HepG2 (cell line): Measurements from ENCODE around the gene ERMP1.

ENCODE experiments used
- ATF1 ChIP-seq: IDR thresholded peaks from 2 replicates; pipeline ENCODE4 v1.6.1; 2016; ENCODE audit warnings: mild to moderate bottlenecking, control low read depth
- CBFB ChIP-seq: sonication (generic); formaldehyde crosslinking; IDR thresholded peaks from 2 replicates; pipeline ENCODE4 v1.4.0; 2020; ENCODE audit warnings: missing genetic modification reagents
- FLYWCH1 ChIP-seq: sonication (generic); formaldehyde crosslinking; IDR thresholded peaks from 2 replicates; pipeline ENCODE4 v1.8.1; 2023; ENCODE audit warnings: mild to moderate bottlenecking, missing genetic modification reagents
- PATZ1 ChIP-seq: sonication (generic); formaldehyde crosslinking; IDR thresholded peaks from 2 replicates; pipeline ENCODE4 v1.4.0; 2020; ENCODE audit warnings: missing genetic modification reagents
- SRF ChIP-seq: IDR thresholded peaks from 2 replicates; pipeline ENCODE4 v1.6.1; 2011; ENCODE audit warnings: mild to moderate bottlenecking, low read depth, low read length, moderate library complexity
- ZNF232 ChIP-seq: sonication (generic); formaldehyde crosslinking; IDR thresholded peaks from 2 replicates; pipeline ENCODE4 v1.4.0; 2020; ENCODE audit warnings: missing genetic modification reagents, borderline replicate concordance

- TF ChIP-seq ATF1 (CRISPR knock-in tag) (no peak), SRF (0 out of 2 replicates have a peak, but pooled peaks have one; percentile 20), ZNF232 (CRISPR knock-in tag) (no peak), PATZ1 (CRISPR knock-in tag) (peak; percentile 96), CBFB (CRISPR knock-in tag) (no peak), FLYWCH1 (CRISPR knock-in tag) (no peak)
Measured at GRCh38 chr9:5843794-5844471, 11.0 kb upstream of the ERMP1 start.
